Measurements from ENCODE around the gene LOXL1. TPM values are rescaled to one million over a fixed set of nuclear protein-coding genes. Genes with fewer than 3 reads are reported as not detected.
"Not testable (repeated sequence)": the region's sequence is repeated elsewhere in the genome, so short reads cannot be mapped to it uniquely, and the experiment has no call there.

Gene LOXL1
- total RNA-seq, 1 donor from 2014 or later = 0.68 TPM

- no peak for DNase-seq
These were observed 3.8 kb upstream of the LOXL1 start for GRCh38 chr15:73922186-73923151.

GRCh38 chr15:73923156-73923487, 3.1 kb upstream of the LOXL1 start:
- no peak for DNase-seq

DNA sequence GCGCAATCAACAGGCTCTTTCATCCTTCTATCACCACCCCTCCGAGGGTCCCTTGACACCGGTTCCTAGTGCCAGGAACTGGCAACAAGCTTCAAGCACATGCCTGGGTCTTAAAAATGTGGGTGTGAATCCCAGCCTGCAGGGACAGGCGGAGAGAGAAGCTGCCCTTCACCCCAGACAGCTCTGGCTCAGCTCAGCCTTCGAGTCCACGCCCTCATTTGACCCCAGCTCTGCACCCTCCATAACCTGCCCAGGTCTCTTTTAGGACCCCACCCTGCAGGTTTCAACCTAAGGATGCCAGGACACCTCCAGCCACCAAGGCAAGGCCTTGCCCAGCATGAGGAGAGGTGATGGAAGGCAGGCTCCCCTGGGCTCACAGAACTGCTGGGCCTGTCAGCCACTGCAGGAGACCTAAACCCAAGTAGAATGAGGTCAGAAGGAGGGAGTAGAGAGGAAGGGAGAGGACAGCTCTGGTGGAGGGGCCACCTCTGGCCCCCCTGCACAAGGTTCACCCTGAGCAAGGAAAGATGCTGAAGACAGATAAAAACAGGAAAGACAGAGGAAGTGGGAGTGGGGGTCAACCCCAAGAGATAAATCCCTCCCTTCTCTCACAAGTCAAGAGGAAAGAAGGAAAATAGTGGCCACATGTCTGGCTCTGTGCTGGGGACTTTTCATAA, 2.6 kb upstream of the LOXL1 start:
- no peak for DNase-seq

- peak; percentile 85 for DNase-seq
These were observed 1.9 kb upstream of the LOXL1 start for GRCh38 chr15:73924171-73924921.

DNA sequence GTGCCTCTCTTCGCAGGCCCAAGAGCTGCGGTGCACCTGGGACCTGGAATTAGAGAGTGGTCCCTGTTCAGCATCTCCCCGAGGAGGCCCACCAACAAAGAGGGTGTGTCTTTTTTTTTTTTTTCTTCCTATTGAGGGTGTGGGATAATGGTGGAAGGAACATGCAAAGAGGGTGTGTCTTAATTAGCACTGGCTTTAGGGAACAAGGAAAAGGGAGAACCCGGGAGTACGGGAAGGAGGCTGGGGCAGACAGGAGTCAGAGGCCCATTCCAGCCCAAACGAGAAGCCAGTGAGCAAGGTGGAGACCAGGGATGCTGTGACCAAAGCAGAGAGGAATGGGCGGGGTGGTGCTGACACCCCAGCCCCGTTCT, 429 bp upstream of the LOXL1 start:
- no peak for DNase-seq

GRCh38 chr15:73927003-73927475, 777 bp downstream of the LOXL1 start:
- DNase-seq = no peak

- peak; percentile 54 for DNase-seq
These were observed 1.4 kb downstream of the LOXL1 start for GRCh38 chr15:73927476-73928240.

GRCh38 chr15:73928241-73928579, 1.9 kb downstream of the LOXL1 start:
- DNase-seq = no peak

GRCh38 chr15:73928971-73929627, 2.8 kb downstream of the LOXL1 start:
- no peak for DNase-seq

GRCh38 chr15:73930371-73930770, 4.1 kb downstream of the LOXL1 start:
- DNase-seq = no peak

- DNase-seq = no peak
These were observed 4.6 kb downstream of the LOXL1 start for GRCh38 chr15:73930790-73931281.

DNA sequence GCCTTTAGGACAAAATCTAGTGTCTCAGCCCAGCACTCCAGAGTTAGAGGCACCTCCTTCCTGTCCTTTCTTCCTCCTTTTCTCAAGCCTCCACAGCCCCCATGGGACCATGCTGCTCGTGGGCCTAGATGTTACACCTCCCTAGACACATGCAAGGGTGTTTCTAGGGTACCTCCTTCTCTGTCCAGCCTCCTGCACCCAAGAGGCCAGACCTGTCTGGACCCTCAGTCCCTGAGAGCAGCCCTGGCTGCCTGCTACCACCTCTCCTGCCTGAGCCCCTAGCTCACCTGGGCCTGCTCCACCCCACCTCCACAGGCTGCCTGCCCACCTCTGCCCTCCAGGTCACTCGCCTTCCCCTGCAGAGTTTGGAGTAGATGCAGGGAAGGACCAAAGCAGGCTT, 5.2 kb downstream of the LOXL1 start:
- DNase-seq = no peak

DNA sequence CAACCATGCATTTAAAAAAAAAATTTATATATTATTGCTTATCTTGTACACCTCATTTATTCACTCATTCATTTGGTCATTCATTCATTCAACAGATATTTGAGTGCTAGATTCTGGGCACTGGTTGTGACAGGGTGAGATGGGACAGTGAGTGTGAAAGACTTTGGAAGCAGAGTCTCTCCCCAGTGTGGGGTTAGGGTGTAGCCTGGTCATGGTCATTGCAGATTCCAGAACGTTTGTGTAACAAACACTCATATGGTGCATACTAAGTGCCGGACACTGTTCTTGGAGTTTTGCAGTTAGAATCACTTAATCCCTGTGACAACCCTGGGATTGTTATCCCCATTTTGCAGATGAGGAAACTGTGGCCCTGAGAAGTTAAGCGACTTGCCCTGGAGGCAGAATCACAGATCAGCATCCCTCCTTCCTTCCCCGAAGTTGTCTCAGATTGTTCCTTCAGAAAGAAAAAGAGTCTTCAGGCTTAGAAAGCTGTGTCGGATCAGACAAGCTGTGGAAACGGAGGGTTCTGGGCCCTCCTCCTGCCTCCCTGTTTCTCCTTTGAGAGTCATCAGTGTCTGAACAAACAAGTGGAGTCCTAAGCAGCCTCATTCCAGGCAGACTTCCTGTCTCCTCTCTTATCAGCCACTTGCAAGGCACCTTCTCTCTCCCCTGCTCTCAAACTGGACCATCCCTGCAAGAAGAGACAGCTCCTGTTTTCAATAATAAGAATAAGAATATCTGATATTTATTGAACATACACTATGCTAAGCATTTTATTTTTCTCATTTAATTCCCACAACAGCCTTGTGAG, 6.3 kb downstream of the LOXL1 start:
- peak; percentile 56 for DNase-seq

DNA sequence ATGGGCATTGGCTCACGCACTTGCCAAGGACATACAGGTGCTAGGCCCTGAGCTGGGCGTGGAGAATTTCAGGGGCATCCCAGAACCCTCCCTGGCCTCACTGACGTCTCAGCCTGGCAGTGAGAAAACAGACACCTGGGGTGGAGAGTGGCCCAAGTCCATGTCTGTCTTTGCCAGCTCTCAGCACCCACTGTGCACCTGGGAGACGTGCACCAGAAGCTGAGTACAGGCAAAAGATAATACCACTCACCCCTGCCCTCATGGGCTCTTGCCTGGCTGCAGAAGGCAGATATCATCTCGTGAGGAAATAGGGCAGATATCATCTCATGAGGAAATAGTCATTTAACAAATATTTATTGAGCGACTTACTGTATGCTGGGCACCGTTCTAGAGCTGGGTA, 8.0 kb downstream of the LOXL1 start:
- DNase-seq = no peak

GRCh38 chr15:73935547-73935946, 9.3 kb downstream of the LOXL1 start:
- DNase-seq = no peak

DNA sequence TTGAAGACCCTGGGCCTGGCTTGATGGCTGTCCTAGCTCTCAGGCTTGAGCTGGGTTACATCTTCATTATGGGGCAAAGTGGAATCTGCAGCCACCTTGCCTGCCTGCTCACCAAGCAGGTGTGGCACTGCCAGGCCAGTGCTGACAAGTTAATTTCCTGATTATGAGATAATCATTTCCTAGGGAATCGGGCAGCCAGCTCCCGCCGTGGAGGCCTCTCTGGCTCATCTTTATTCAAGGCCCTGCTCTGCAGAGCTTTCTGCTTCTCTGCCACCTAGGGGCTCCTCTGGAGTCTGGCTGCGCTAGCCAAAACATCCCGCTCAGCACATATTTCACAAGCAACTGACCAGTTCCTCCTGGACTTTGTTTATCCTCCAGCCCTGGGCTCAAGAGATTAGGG, 9.9 kb downstream of the LOXL1 start:
- DNase-seq = no peak

DNA sequence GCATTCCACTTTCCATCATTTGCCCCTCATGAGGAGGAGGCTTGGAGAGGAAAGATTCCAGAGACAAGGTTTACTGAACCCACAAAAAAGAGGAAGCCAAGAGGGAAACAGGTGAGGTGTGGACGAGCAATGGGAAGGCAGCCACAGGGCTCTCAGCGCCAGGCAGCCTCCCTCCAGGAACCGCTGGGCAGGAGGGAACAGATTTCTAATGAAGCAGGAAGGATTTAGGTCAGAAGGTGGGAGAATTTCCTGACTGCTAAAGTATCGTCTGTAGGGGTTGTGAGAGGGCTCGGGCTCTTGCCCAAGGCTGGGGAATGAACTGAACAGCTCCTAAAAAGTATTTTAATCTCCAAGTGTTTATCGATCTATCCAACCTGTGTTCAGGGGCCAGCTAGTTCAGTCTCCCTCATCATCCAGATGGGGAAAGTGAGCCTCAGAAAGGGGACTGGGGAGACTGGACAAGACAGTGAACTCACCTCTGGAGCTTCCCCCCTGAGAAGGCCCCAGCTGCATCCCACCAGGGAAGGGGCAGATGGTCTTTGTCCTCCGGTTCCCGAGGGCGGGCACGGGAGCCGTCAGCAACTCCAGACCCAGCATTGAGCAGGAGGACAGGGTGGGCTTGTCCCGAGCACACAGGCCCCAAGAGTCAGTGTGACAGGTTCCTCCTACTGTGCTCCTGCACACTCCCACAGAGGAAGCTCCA, 10.5 kb downstream of the LOXL1 start:
- DNase-seq = no peak

DNA sequence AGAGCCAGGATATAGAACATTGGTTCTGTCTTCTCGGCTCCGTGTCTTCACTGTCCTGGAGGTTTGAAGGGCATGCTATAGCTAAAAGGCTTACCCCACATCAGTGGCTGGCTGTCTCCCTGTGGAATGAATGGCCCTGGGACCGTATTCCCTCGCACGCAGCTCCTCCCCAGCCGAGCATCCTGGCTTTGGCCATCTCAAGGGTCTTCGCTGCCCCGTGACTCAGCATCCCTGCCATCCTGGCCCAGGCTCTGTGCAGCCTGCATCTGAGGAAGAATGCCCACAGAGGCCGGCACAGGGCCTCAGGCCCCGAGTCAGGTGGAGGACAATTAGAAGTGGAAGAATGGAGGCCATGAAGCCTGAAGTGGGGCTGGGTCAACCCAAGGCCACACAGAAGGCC, 11.0 kb downstream of the LOXL1 start:
- no peak for DNase-seq

DNA sequence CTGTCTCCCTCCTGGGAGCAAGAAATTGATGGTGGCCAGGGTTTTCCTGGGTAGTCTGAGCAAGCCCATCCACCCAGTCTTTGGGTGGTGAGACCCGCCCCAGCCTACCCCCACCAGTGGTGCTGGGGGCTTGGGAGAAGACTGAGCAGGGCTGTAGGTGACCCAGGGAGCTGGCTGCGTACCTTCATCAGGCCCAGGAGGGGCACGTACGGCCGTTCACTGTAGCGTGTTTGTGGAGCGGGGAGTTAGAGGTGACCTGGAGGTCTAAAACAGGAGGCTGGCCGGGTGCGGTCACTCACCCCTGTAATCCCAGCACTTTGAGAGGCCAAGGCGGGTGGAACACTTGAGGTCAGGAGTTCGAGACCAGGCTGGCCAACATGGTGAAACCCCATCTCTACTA, 11.5 kb downstream of the LOXL1 start:
- no peak for DNase-seq

DNA sequence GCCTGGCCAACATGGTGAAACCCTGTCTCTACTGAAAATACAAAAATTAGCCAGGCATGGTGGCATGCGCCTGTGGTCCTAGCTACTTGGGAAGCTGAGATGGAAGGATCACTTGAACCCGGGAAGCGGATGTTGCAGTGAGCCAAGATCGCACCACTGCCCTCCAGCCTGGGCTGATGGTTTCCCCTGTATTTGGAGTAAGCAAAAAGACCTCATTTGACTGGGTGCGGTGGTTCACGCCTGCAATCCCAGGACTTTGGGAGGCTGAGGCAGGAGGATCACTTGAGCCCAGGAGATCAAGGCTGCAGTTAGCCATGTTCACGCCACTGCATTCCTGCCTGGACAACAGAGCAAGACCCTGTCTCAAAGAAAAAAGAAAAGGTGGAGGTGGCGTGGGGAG, 12.3 kb downstream of the LOXL1 start:
- not testable (repeated sequence) for DNase-seq

Data from dermis blood vessel endothelial cell (primary cell).